ENCODE measurements around the gene SNAI3. TPM values are rescaled to one million over a fixed set of nuclear protein-coding genes. Genes with fewer than 3 reads are reported as not detected.

The SNAI3 gene
- polyA plus RNA-seq, 10 donors: 4.5 to 8.5 (median 6.1) TPM

GRCh38 chr16:88691924-88692560 is 5.7 kb upstream of the SNAI3 start:
- no peak for DNase-seq

GRCh38 chr16:88691129-88691813 is 5.0 kb upstream of the SNAI3 start:
- no peak for DNase-seq

- no peak for DNase-seq
Measured at GRCh38 chr16:88690341-88691128, 4.2 kb upstream of the SNAI3 start.

- no peak for DNase-seq
Measured at GRCh38 chr16:88688013-88688778, 1.9 kb upstream of the SNAI3 start.

- no peak for DNase-seq
Measured at GRCh38 chr16:88687676-88688012, 1.3 kb upstream of the SNAI3 start.

- DNase-seq: no peak
Measured at GRCh38 chr16:88687254-88687576, 908 bp upstream of the SNAI3 start.

GRCh38 chr16:88686062-88686438 is 257 bp downstream of the SNAI3 start:
- no peak for DNase-seq

GRCh38 chr16:88685156-88686061 is 898 bp downstream of the SNAI3 start:
- no peak for DNase-seq

- DNase-seq: no peak
Measured at GRCh38 chr16:88684569-88685155, 1.6 kb downstream of the SNAI3 start.

- peak in 1 of 3 donors; percentile 41 for DNase-seq
Measured at GRCh38 chr16:88681709-88682451, 4.4 kb downstream of the SNAI3 start.

- DNase-seq: no peak
Measured at GRCh38 chr16:88681084-88681680, 5.1 kb downstream of the SNAI3 start.

- DNase-seq: no peak
Measured at GRCh38 chr16:88680554-88681083, 5.7 kb downstream of the SNAI3 start.

GRCh38 chr16:88678224-88678979 is 7.9 kb downstream of the SNAI3 start:
- no peak for DNase-seq

GRCh38 chr16:88677721-88678120 is 8.6 kb downstream of the SNAI3 start:
- DNase-seq: no peak

- DNase-seq: no peak
Measured at GRCh38 chr16:88676502-88677242, 9.6 kb downstream of the SNAI3 start.

- DNase-seq: no peak
Measured at GRCh38 chr16:88673716-88674379, 12.5 kb downstream of the SNAI3 start.

GRCh38 chr16:88672776-88673175 is 13.5 kb downstream of the SNAI3 start:
- no peak for DNase-seq

All from muscle of back (tissue), 11 donors.